GM18858 (cell line): Measurements from ENCODE around the gene CADM2.
"Not testable (repeated sequence)": the region's sequence is repeated elsewhere in the genome, so short reads cannot be mapped to it uniquely, and the experiment has no call there.

ENCODE experiments used
- ATAC-seq: cut with Tn5 transposase; IDR thresholded peaks from one replicate; pipeline ENCODE4 v1.9.1; 2021; ENCODE audit not compliant: unreplicated experiment

CADM2 gene

GRCh38 chr3:84958495-84959469 is at the start of gene CADM2:
Gene CADM2, plus strand, starts transcription at chr3:84958989.
- ATAC-seq = peak; percentile 93

- ATAC-seq = not testable (repeated sequence)
These were observed 40.2 kb upstream of the CADM2 start for GRCh38 chr3:84918592-84918991.

- no peak for ATAC-seq
These were observed 36.1 kb upstream of the CADM2 start for GRCh38 chr3:84922682-84923081.

GRCh38 chr3:84925571-84925970 is 33.2 kb upstream of the CADM2 start:
- ATAC-seq = no peak

GRCh38 chr3:84943379-84943778 is 15.4 kb upstream of the CADM2 start:
- ATAC-seq = no peak

GRCh38 chr3:84946240-84946639 is 12.5 kb upstream of the CADM2 start:
- no peak for ATAC-seq

GRCh38 chr3:84959470-84960271 is 882 bp downstream of the CADM2 start:
- ATAC-seq = no peak

- ATAC-seq = no peak
These were observed 1.8 kb downstream of the CADM2 start for GRCh38 chr3:84960581-84960980.

GRCh38 chr3:84961011-84961410 is 2.2 kb downstream of the CADM2 start:
- ATAC-seq = no peak

- no peak for ATAC-seq
These were observed 2.9 kb downstream of the CADM2 start for GRCh38 chr3:84961521-84962255.

GRCh38 chr3:84962415-84962814 is 3.6 kb downstream of the CADM2 start:
- no peak for ATAC-seq

- ATAC-seq = no peak
These were observed 4.3 kb downstream of the CADM2 start for GRCh38 chr3:84963137-84963536.

- no peak for ATAC-seq
These were observed 6.4 kb downstream of the CADM2 start for GRCh38 chr3:84965141-84965540.

GRCh38 chr3:84967767-84968581 is 9.2 kb downstream of the CADM2 start:
- no peak for ATAC-seq

GRCh38 chr3:84968701-84969235 is 10.0 kb downstream of the CADM2 start:
- no peak for ATAC-seq

GRCh38 chr3:84974347-84974746 is 15.6 kb downstream of the CADM2 start:
- no peak for ATAC-seq

- ATAC-seq = no peak
These were observed 18.2 kb downstream of the CADM2 start for GRCh38 chr3:84977021-84977420.

- no peak for ATAC-seq
These were observed 20.1 kb downstream of the CADM2 start for GRCh38 chr3:84978843-84979242.

GRCh38 chr3:84980011-84980410 is 21.2 kb downstream of the CADM2 start:
- no peak for ATAC-seq

GRCh38 chr3:84980456-84980855 is 21.7 kb downstream of the CADM2 start:
- no peak for ATAC-seq
